Activated CD8-positive, alpha-beta memory T cell treated with anti-CD3 and anti-CD28 coated beads, Interleukin-2, amount 50 U/mL, for 24 hours (primary cell): ENCODE data around the gene PDIA6.
"Not testable (repeated sequence)": the region's sequence is repeated elsewhere in the genome, so short reads cannot be mapped to it uniquely, and the experiment has no call there.

ENCODE experiments used
- DNase-seq: peaks from one replicate; pipeline ENCODE4 v3.0.0-alpha.2; 2020; ENCODE audit errors: extremely low read depth

Gene PDIA6

DNA sequence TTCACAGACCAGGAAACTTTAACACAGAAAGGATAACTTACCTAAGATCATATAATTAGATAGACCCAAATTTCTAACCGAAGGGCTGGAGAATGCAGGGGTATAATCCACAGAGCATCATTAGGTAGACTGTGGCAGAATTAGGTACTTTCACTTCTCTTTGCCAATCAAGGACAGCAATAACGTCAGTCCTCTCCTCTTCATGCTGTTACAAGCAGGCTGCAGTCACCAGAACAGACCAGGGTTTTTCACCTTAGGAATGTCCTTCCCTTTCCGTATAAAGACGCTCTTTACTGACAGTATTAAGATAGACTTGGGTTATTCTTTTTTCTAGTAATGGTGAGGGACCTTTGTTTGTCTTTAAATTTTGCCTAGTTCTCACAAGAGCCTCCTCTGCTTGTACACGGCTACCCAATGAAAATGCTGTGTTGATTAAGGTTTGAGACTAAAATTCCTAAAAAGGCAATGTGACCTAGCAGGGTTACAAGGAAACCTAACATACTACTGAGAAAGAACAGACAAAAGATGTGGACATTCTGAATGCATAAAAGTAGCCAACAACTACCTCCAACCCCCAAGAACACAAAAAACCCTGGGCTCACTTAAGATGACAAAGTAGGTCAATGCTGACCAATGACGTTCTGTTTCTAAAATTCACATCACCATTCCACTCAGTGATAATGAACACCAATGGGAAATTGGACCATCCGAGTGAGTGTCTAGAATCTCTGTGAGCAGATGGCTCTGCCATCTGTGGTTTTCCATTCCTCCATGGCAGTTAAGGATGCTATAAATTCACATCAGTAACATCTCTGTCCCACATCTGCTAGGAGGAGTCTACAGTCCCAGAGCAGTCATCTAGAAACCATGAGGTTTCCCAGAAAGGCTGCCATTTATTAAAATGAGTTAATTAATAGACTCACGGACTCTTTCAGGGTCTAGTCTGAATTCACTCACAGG, 2.1 kb downstream of the PDIA6 start:
- no peak for DNase-seq

DNA sequence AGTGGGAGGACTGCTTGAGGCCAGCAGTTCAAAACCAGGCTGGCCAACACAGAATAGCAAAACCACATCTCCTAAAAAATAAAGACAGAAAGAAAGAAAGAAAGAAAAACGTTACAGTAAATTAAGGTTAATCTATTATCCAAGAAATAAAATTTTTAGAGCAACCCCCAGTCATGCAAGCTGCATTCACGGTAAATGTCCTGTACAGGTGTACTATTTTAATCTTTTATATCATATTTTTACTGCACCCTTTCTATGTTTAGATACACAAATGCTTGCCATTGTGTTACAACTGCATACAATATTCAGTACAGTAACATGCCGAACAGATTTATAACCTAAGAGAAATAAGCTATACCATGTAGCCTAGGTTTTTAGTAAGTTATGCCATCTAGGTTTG, 6.0 kb downstream of the PDIA6 start:
- no peak for DNase-seq

DNA sequence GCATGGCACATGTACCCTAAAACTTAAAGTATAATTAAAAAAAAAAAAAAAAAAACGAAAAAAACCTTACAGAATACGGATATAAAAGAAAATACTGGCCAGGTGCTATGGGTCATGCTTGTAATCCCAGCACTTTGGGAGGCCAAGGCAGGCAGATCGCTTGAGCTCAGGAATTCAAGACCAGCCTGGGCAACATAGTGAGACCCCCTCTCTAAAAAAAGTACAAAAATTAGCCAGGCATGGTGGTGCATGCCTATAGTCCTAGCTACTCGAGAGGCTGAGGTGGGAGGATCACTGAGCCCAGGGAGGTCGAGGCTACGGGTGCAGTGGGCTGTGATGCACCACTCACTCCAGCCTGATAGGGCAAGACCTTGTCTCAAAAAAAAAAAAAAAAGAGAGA, 6.6 kb downstream of the PDIA6 start:
- DNase-seq: not testable (repeated sequence)

DNA sequence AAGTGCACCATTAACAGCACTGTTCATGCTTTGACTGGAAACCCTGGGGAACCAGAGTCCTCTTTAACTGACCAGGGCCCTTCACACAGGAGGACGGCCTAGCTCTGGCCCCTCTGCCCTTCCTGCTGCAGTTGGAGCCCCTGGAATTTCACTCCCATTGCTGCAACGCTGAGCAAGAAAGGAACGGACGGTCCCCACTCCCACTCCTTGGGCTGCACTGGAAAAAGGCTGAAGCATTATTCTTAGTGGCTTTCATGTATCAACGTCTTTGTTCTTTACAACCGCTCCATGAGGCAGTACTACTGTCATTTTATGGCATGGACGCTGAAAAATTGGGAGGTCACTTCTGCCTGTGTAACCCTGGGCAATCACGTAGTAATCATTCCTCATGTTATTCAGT, 9.9 kb downstream of the PDIA6 start:
- no peak for DNase-seq

DNA sequence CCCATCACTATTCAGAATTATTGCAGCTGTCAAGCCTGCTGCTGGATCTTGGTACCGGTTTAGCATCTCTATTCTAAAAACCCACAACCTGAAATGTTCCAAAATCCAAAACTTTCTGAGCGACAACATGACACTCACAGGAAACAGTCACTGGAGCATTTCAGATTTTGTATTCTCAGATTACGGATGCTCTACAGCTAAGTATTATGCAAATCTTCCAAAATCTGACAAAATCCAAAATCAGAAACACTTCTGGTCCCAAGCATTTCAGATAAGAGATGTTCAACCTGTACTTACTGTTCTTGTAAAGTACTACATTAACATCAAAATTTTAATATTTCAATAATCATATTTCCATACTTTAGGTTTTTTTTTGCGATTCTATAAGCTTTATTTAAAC, 12.4 kb downstream of the PDIA6 start:
- DNase-seq: no peak

DNA sequence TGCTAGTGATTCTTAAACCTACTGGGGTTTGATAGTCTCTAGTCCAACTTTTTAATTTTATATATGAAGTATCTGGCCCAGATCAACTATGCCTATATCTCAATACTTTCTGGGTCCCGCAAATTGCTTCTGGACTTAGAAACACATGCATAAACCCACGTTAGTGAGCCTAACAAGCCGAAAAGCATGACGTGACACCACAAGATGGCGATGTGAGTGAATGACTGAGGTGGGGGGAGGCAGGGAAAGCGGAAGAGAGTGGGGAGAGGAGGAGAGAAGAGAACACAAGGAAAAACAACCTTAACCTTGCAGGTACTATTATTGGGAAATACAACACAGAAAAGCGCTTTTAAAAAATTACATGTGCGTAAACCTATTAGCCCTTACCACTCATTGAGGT, 13.8 kb downstream of the PDIA6 start:
- DNase-seq: no peak

DNA sequence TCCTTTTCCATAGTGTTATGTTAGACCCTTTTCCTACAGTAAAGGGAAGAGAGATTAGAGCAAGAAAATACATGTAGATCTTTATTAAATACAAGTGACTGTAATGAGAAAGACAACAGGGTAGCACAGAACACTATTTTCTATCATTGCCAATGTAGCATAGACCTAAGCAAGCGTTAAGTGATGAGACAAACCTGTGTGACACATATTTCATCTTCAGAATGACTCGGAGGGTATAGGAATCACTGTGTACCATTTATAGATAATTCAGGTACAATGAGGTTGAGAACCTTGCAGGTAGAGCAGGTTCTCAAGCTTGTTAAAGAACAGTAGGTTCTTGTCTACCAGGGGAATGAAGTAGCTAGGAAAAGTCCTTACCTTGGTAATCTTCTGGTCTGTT, 15.9 kb downstream of the PDIA6 start:
- no peak for DNase-seq

DNA sequence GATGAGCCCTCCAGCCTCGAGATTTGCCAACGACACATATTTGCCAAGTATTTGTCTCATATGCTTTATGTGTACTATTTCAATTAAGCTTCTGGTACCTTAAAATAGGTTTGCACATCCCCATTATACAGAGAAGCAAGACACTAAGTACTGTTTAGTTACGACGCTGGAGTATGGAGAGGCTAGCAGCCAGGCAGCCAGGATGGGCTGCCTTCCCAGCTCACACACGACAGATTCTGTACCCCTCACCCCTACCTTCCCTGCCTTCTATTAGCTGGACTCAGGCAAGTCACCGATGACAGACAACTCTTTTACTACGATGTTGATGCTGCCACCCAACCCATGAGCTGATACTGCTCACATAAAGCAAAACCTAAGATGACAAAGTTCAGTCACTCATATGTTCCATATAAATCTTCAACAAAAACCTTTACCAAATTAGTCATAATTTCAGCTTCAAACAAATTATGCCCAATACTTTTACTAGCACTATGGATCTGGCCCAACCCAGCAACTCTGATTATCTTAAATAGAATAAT, 17.0 kb downstream of the PDIA6 start:
- DNase-seq: no peak

DNA sequence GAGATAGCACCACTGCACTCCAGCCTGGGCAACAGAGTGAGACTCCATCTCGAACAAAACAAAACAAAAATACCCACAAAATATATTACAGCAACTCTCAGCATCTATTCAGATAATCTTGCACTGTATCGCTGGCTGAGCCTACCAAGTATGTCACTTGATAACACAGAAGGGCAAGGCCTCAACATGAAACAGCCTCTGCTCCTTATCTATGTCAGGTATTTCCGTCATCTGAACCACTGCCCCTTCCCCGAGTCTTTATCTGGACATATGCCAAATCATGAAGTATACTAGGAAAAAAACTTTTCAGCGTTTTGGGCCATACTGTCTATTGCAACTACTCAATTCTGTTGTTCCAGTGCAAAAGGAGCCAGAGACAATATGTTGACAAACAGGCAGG, 17.7 kb downstream of the PDIA6 start:
- DNase-seq: no peak

DNA sequence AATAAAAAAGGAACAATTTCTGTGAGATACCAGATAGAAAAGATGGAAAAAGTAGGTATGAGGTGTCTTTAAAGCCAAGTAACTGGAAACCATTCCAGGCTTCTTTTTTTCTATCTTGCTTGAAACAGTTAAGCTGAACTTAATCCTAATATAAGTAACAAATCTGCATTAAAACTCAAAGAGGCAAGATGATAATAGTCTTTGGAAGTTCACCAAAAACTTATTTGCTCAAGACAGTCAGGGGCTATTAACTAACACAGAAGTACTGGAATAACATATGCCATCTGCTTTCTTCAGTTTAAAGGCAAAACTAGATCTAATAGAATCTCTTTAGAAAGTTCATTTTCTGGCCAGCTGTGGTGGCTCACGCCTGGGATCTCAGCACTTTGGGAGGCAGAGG, 18.8 kb downstream of the PDIA6 start:
- DNase-seq: no peak

DNA sequence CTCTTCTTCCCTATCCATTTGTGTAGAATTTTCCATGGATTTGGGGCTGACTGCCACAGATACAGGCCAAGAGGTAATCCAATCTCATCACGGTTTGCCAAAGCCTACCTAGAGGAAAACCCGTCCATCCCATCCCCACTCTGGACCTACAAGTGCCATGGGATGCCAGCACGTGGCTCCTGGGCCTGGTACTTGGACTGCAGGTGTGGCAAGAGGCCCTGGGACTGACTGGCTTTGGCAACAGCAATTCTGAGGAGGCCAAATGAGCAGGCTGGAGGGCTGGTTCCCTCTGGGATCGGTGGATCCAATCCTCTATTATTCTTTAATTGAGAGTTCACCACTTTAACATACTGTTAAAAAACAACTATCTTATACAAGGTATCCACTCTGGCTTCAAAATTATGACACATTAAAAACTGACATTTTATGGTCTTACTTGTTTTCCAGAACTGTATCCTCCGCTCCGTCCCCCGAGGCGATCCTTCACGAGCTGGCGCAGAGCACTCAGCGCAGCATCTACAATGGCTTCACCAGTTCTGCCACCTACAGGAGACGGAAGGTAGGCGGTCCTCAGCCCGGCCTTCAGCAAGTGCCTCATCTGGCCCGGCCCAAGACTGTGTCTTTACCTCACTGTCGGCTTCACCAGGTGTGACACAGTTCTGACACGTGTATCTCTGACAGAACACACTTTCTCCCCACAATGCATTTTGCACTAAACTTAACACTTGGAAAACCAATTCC, 19.8 kb downstream of the PDIA6 start:
- DNase-seq: no peak

DNA sequence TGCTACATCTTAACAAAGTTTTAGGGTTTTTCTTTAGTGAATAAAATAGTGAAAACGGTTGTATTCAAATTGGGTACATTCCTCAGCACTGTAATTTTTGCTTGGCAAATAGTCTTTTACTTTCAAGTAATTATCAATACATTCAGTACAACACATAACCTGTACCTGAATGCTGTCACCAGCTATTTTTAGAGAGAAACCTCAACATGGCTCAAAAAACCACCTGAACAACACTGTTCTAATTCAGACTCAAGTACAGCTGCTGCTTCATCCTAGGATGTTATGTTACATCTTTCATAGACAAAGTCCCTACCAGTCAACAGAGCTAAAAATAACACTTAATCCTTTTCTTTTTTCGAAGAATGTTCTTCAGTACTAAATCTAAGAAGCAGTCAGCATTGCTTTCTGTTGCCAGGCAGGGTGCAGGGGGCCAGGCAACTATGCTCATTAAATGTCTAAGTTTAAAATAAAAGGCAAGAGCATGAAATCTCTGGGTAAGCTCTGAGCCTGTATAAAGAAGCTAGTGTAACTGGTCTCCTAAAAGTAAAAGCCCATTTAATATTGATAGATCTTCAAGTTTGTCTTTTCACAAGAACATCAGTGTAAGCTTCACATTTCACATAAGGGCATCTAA, 20.5 kb downstream of the PDIA6 start:
- DNase-seq: no peak

DNA sequence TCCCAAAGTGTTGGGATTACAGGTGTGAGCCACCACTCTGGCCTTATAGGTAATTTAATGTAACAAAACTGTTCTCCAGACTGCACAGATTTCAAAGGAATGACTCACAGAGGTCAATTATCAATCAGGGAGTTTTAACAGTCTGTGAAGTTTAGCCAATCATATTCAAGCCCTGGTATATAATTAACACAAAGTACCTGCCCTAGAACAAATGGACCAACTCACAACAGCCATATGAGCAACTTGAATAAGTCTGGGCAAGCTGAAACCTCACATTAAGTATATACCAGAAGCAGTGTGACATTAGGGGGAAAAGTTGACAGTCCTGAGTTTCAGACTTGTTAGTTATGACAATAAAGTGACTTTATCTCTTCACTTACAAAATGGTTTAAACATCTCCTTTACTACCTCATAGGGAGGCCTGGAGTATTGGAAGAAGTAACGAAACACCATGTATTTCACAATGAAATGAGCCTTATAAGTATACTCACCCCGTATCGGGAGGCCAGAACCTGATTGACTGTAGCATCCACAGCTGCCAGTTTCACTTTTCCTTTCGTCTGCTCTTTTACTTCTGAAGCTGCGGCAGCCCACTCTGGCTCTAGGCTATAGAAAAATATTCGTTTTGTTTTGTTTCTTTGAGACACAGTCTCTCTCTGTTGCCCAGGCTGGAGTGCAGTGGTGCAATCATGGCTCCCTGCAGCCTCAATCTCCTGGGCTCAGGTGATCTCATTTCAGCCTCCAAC, 22.2 kb downstream of the PDIA6 start:
- no peak for DNase-seq

DNA sequence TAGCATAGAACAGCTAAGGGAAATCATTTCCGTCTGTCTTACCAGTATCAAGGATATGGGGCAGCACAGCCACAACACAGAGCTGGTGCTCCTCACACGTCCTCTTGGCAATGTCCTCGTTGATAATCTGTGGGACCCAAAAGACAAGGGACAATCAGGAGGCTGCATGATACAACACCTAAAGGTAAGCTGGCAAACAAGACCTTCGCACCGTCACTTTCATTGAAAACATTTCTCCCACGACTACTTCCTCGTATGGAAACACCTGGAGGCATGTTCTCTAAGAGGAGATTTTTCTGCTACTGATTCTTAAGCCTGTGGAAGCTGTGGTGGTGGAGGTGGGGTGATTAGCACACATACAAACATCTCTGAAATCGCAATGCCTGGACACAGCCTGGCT, 23.7 kb downstream of the PDIA6 start:
- DNase-seq: no peak

DNA sequence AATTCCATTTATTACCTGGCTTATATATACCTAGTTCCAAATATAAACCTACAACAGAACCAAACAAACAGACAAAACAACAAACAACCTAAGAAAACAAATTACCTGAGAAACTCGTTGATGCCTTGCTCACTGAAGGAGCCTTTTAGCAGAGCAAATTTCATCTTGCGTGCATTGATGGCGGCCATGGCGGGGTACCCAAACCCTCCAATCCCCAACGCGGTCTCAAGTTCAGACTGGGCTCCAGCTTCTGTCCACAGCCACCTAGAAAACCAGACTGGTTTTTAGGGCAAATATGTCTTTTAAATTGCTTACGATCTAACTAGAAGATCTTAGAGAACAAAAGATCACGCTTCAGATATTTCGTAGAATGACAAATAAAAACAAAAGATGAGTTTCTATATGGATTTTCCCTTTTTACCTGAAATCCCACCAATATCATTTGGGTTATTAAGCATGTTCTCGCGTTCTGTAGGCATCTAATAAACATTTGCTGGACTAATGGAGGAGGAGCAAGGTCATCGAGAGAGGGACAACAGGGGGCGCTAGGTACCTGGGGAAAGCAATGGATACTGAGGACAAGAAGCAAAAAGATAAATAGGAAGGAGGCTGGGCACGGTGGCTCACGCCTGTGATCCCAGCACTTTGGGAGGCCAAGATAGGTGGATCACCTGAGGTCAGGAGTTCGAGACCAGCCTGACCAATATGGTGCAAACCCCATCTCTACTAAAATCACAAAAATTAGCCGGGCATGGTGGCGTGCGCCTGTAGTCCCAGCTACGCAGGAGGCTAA, 25.2 kb downstream of the PDIA6 start:
- no peak for DNase-seq

DNA sequence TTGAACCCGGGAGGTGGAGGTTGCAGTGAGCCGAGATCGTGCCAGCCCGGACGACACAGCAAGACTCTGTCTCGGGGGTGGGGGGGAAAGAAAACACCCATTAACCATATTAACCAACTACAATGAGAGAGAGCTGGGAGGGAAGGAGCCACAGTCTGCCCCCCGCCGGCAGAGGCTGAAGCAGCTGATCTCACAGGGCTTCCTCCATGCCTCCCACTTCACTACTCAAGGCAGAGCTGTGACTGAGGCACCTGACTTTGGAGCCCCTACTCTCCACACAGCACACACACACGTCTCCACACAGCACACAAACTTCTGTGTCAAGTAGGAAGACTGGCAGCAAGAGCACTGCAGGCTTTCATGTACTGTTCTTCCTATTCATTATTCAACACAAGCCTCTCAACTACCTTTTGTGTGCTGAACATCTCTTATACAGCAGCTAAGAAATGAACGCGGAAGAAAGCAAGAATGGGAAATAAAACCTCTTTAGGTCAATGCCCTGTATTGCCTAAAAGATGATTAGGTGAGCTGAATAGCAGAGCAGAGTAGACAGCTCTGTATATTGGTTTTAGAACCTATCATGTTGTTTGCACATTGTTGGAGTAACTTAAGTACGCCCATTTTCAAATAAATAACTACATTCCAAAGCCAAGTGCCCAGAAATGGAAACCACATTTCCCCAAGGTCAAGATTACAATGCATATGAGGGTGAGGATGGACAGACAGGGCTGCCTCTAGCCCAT, 26.2 kb downstream of the PDIA6 start:
- DNase-seq: no peak

DNA sequence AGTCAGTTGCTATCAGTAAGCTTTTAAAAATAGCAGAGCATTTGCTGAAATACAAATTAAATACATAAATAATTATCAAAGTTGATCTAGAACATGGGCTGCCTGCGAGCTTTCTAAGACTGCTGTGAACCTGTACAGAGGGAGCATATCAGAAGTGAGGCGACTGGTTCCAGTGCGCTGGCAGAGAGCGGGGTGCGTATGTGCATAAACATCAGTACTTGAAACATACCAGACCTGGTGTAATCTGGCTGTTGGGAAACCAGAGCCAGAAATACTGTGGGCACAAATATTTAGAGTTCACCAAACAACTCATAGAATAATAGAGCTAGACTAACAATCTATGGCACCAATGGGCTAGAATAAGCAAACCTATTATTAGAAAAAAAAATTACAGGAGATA, 27.3 kb downstream of the PDIA6 start:
- no peak for DNase-seq

DNA sequence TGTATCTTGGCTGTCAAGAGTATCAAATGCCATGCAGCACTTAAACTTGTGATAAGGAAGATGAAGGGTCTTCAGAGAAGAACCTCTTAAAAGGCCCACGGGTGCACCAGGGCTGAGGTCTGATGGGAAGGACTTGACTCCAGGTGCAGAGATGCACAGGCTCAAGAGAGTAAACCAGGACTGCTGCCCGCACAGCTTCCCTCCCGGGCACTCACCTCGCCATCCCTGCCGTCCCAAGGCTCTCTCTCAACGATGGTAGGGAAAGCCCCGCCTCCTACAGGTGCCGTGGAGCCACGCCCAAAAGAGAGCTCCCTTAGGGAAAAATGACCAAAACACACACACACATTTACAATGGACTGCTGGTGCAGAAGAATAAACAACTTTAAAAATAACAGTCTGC, 27.9 kb downstream of the PDIA6 start:
- no peak for DNase-seq

DNA sequence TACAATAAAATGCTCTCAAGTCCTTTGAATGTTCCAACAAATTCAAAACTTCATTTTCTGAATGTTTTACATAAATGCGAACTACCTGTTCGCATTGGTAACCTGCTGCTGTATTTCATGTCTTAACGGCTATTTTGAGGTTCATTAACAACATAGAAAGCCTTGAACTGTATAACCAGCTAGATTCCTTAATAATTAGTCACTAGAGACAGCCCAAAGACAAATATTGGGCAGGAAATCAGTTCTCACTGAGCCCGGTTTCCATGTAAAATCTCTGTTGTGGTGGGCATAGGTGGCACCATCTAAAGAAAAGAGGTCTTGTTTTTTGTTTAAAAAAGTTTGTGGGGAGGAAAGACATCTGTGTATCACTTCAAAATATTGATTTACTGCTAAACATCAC, 29.2 kb downstream of the PDIA6 start:
- DNase-seq: no peak

DNA sequence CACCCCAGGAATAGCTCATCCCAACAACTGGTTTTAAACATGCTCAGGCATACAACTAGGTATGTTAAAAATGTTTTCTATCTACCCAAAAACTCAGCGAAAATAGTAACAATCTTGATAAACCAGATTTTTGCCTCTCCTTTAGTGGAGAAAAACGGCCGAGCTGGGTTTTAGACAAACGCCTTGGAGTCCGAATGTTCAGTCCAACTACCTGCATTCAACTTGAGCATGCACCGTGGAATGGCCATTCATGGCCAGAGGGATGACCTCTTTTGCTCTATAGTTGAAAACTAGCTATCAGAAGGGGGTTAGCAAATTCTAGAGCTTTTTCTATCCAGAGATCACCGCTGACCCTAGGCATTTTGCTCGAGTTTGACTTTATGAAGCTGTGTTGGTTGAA, 30.8 kb downstream of the PDIA6 start:
- no peak for DNase-seq
